K562 (cell line): ENCODE results near the gene ZNF790. TPM values are rescaled to one million over a fixed set of nuclear protein-coding genes. Genes with fewer than 3 reads are reported as not detected.

Experiments used
- ATAC-seq: fragments of 200-7000 bp; cut with Tn5 transposase; 3 replicates; pipeline ENCODE4 v1.9.1; 2020; ENCODE audit warnings: moderate library complexity
- BruUV-seq: library from RNA; stranded (reverse); fragments of 400-500 nt; replicated peaks from 2 replicates; lab custom pipeline; 2021; lab: Mats Ljungman, UMichigan
- CTCF ChIA-PET: fragments of 300-600 bp; formaldehyde crosslinking; extraction: SDS; loops from one replicate; lab custom pipeline; 2021; ENCODE audit warnings: low intra/inter-chr PET ratio; lab: Yijun Ruan, JAX
- POLR2A ChIA-PET: fragments of 300-600, 350-650 bp; sonication (Branson Sonifier 250); formaldehyde crosslinking; extraction: SDS; loops from one replicate; lab custom pipeline; 2021; ENCODE audit warnings: antibody characterized with exemption, inconsistent platforms; lab: Yijun Ruan, JAX
- DNase-seq, 4 experiments: peaks; one replicate each; pipeline versions ENCODE4 v3.0.0 to v3.0.0-alpha.2; 2011 to 2018; ENCODE audit warnings: low spot score in 3 of 4, mixed read lengths in 3 of 4; ENCODE audit errors: extremely low read depth in 1 of 4
- FAIRE-seq: peaks from 2 replicates; lab custom pipeline; 2011; peaks lifted over from hg19 to GRCh38; lab: Jason Lieb, UNC
- H2AFZ ChIP-seq: 2 replicates; pipeline ENCODE4 v1.6.0; 2011; ENCODE audit warnings: low read depth, low read length, control low read depth, inconsistent platforms
- H3K27ac ChIP-seq: fragments of 200-600 bp; 3 replicates; pipeline ENCODE4 v1.8.0; 2011; ENCODE audit warnings: low read depth, mild to moderate bottlenecking, control low read depth, inconsistent platforms, low read length, moderate library complexity, mixed read lengths; ENCODE audit errors: extremely low read depth
- H3K27me3 ChIP-seq, 2 experiments: fragments of 300-600 bp in 1 of 2; 2 replicates in 1 of 2; 3 replicates in 1 of 2; pipeline versions ENCODE4 v1.6.0 to v1.8.0; 2011; ENCODE audit warnings: inconsistent platforms in 2 of 2, low read length in 2 of 2, mild to moderate bottlenecking in 1 of 2, mixed read lengths in 1 of 2, moderate library complexity in 1 of 2; ENCODE audit not compliant: control insufficient read depth in 2 of 2, insufficient read depth in 2 of 2
- H3K36me3 ChIP-seq: fragments of 300-600 bp; 3 replicates; pipeline ENCODE4 v1.8.0; 2011; ENCODE audit warnings: mild to moderate bottlenecking, low read length, inconsistent platforms; ENCODE audit not compliant: control insufficient read depth, insufficient read depth
- H3K4me1 ChIP-seq, 2 experiments: fragments of 200-600 bp in 1 of 2; replicated peaks in 1 of 2; 2 replicates in 1 of 2; 3 replicates in 1 of 2; pipeline versions ENCODE4 v1.5.1 to v1.8.0; 2011; ENCODE audit warnings: inconsistent platforms in 2 of 2, low read length in 2 of 2, mild to moderate bottlenecking in 1 of 2, mixed read lengths in 1 of 2, moderate library complexity in 1 of 2; ENCODE audit not compliant: control insufficient read depth in 2 of 2, insufficient read depth in 2 of 2
- H3K4me2 ChIP-seq: 2 replicates; pipeline ENCODE4 v1.6.1; 2011; ENCODE audit warnings: low read length, control low read depth, inconsistent platforms, mixed read lengths; ENCODE audit not compliant: insufficient read depth
- H3K4me3 ChIP-seq: fragments of 200-600 bp; sonication (generic), shearing (Covaris generic); 2 replicates; pipeline ENCODE4 v1.5.1; 2016; ENCODE audit warnings: control low read depth, inconsistent platforms
- H3K79me2 ChIP-seq: fragments of 200-600 bp; 3 replicates; pipeline ENCODE4 v1.8.0; 2011; ENCODE audit warnings: low read length, inconsistent platforms; ENCODE audit not compliant: control insufficient read depth, insufficient read depth
- H3K9ac ChIP-seq, 2 experiments: 2 replicates each; pipeline versions ENCODE4 v1.6.0 to v1.6.1; 2011; ENCODE audit warnings: low read depth in 2 of 2, low read length in 2 of 2, control low read depth in 1 of 2, inconsistent platforms in 1 of 2, mild to moderate bottlenecking in 1 of 2, mixed read lengths in 1 of 2; ENCODE audit not compliant: insufficient read depth in 1 of 2
- H3K9me1 ChIP-seq: one replicate; pipeline ENCODE4 v1.6.0; 2011; ENCODE audit warnings: inconsistent platforms, mild to moderate bottlenecking, low read length, moderate library complexity; ENCODE audit not compliant: control insufficient read depth, insufficient read depth
- H3K9me3 ChIP-seq: replicated peaks from 2 replicates; pipeline ENCODE4 v1.5.1; 2011; ENCODE audit warnings: low read depth, low read length, inconsistent platforms; ENCODE audit not compliant: control insufficient read depth, insufficient read depth
- H4K20me1 ChIP-seq: replicated peaks from 2 replicates; pipeline ENCODE4 v1.6.1; 2011; ENCODE audit warnings: low read length, inconsistent platforms, mixed read lengths; ENCODE audit not compliant: control insufficient read depth, insufficient read depth
- BRF2 ChIP-seq: IDR thresholded peaks from 3 replicates; pipeline ENCODE4 v1.6.1; 2011; ENCODE audit warnings: borderline replicate concordance, mild to moderate bottlenecking; ENCODE audit not compliant: insufficient read length, insufficient read depth
- FOXO4 ChIP-seq: fragments of 450-650 bp; formaldehyde crosslinking; IDR thresholded peaks from 2 replicates; pipeline ENCODE4 v1.4.0; 2020; ENCODE audit warnings: mild to moderate bottlenecking, moderate library complexity
- SIN3A ChIP-seq, 2 experiments: fragments of 150-350 bp in 1 of 2; IDR thresholded peaks; 2 replicates each; pipeline ENCODE4 v1.6.1; 2011 to 2016; ENCODE audit warnings: borderline replicate concordance in 2 of 2, low read depth in 2 of 2, low read length in 2 of 2, mild to moderate bottlenecking in 2 of 2, moderate library complexity in 2 of 2; ENCODE audit not compliant: control insufficient read depth in 1 of 2
- ZNF274 ChIP-seq: IDR thresholded peaks from 2 replicates; pipeline ENCODE4 v1.6.1; 2011; ENCODE audit warnings: low read depth, mild to moderate bottlenecking, low read length, moderate library complexity, borderline replicate concordance
- ZNF444 ChIP-seq: fragments of 250-450 bp; sonication (Bioruptor Pico); IDR thresholded peaks from 2 replicates; pipeline ENCODE4 v1.4.0; 2020; ENCODE audit warnings: mild to moderate bottlenecking, moderate library complexity
- WGBS: fragments of 100-300 bp; shearing (Covaris generic); methylation state at CpG from one replicate; pipeline ENCODE4 v1.1.6; 2016; ENCODE audit warnings: low coverage, mixed read lengths; ENCODE audit not compliant: insufficient coverage; ENCODE audit errors: missing lambda C conversion rate; 5-methylcytosine and 5-hydroxymethylcytosine counted together
- in situ Hi-C: fragments of 300-500 bp; cut with MboI; formaldehyde crosslinking; loops from 4 replicates; pipeline ENCODE4 v1.15.0; 2018; ENCODE audit warnings: inconsistent platforms, mixed read lengths
- intact Hi-C: fragments of 100-400 bp; cut with micrococcal nuclease; formaldehyde crosslinking; loops from 2 replicates; pipeline ENCODE4 v1.14.2; 2022
- polyA plus RNA-seq, 8 experiments: library from polyadenylated mRNA; depleted of rRNA in 4 of 8; stranded (reverse) in 5 of 8; unstranded in 3 of 8; fragments of >200 nt; fragmentation: Nextera tagmentation in 2 of 8; fragmentation: Illumina TruSeq in 1 of 8; extraction: Ambion mirVana in 2 of 8; extraction: Trizol in 1 of 8; gene quantifications; 2 replicates each; pipeline versions ENCODE4 v1.2.1 to v1.2.3, GENCODE V29; 2011 to 2014; ENCODE audit warnings: inconsistent platforms in 1 of 8, missing spikeins in 1 of 8
- total RNA-seq, 7 experiments: library from RNA; depleted of rRNA in 6 of 7; stranded (reverse); fragments of >200 nt in 6 of 7; fragmentation: Illumina TruSeq in 2 of 7; extraction: Trizol in 2 of 7; gene quantifications; 2 replicates each; pipeline versions ENCODE4 v1.2.1 to v1.2.3, GENCODE V29; 2011 to 2021; ENCODE audit warnings: low replicate concordance in 1 of 7

ZNF790 gene
- total and polyA plus RNA-seq, 9 of the 15 experiments (the other 6 are each of a cell fraction or from before 2014, with no cell fraction given), result 0.33 to 1.7 (median 0.53) TPM

DNA sequence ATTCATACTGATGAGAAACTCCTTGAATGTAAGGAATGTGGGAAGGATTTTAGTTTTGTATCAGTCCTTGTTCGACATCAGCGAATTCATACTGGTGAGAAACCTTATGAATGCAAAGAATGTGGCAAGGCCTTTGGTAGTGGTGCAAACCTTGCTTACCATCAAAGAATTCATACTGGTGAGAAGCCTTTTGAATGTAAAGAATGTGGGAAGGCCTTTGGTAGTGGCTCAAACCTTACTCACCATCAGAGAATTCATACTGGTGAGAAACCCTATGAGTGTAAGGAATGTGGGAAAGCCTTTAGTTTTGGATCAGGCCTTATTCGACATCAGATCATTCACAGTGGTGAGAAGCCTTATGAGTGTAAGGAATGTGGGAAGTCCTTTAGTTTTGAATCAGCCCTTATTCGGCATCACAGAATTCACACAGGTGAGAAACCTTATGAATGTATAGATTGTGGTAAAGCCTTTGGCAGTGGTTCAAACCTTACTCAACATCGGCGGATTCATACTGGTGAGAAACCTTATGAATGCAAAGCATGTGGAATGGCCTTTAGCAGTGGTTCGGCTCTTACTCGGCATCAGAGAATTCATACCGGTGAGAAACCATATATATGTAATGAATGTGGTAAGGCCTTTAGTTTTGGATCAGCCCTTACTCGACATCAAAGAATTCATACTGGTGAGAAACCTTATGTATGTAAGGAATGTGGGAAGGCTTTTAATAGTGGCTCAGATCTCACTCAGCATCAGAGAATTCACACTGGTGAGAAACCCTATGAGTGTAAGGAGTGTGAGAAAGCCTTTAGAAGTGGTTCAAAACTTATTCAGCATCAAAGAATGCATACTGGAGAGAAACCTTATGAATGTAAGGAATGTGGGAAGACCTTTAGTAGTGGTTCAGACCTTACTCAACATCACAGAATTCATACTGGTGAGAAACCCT, 39.1 kb upstream of the ZNF790 start:
- no peak for ATAC-seq
- POLR2A ChIA-PET, result no interaction called here
- intact Hi-C loops, result no loop called here
- no peaks in the 10 kb centered on the region for H4K20me1 ChIP-seq
- H3K9ac ChIP-seq, result no peak overlapping the region
- no peak overlapping the region for H3K27ac ChIP-seq
- H3K27me3 ChIP-seq, result no peaks in the 10 kb centered on the region
- H3K4me3 ChIP-seq, result no peak overlapping the region
- no peaks in the 10 kb centered on the region for H3K79me2 ChIP-seq
- WGBS, result 5% methylated on average over 9 of the region's 10 CpGs
- in situ Hi-C loops, result no loop called here
- TF ChIP-seq SIN3A (IDR thresholded peaks at IDR 0.05; ENCODE audit: borderline replicate concordance in 2 of 2, control insufficient read depth in 1 of 2, low read depth in 2 of 2, low read length in 2 of 2), result no peak
- peak; percentile 78 for TF ChIP-seq ZNF274
- no peaks in the 10 kb centered on the region for H3K4me1 ChIP-seq
- no peak for FAIRE-seq
- no peaks in the 10 kb centered on the region for H3K36me3 ChIP-seq
- no peak overlapping the region for H2AFZ ChIP-seq
- CTCF ChIA-PET, result no interaction called here
- H3K9me1 ChIP-seq, result no peaks in the 10 kb centered on the region
- no peak for DNase-seq
- 0 out of 2 replicates have a peak, but pooled peaks cover 2% of the 10 kb centered on the region for H3K9me3 ChIP-seq
- H3K4me2 ChIP-seq, result no peak overlapping the region
- BruUV-seq, result no TSS peak

DNA sequence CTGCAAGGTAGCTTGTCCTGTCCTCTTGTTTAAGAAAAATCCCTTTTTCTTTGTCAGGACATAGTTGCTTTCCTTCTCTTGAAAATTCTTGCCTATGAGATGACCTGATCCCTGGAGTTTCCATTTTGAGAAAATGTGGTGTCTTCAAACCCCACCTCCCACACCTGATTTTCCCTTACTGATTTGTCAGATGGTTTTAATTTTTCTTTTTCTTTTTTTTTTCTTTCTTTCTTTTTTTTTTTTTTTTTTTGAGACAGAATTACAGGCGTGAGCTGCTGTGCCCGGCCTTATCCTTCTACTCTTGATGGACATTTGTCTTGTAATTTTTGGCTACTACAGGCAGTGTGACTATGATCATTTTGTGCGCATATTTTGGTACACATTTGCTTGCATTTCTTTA, 13.7 kb upstream of the ZNF790 start:
- intact Hi-C loops, result no loop called here
- TF ChIP-seq FOXO4, result no peak
- TF ChIP-seq ZNF444 (CRISPR knock-in tag), result no peak
- no peak for TF ChIP-seq BRF2

More for the DNA sequence above, 13.7 kb upstream of the ZNF790 start:
- H3K9me3 ChIP-seq, result no peaks in the 10 kb centered on the region
- ChIA-PET POLR2A (no interaction called here), CTCF (no interaction called here)
- H3K79me2 ChIP-seq, result no peaks in the 10 kb centered on the region
- H3K4me2 ChIP-seq, result 0 out of 2 replicates have a peak overlapping the region, but pooled peaks have one; percentile 71
- H3K4me3 ChIP-seq, result no peak overlapping the region
- no peak overlapping the region for H2AFZ ChIP-seq
- in situ Hi-C loops, result no loop called here
- no peak for DNase-seq
- no peaks in the 10 kb centered on the region for H3K9me1 ChIP-seq
- 9% methylated on average over 3 of the region's 3 CpGs for WGBS
- H3K36me3 ChIP-seq, result no peaks in the 10 kb centered on the region
- no peaks in the 10 kb centered on the region for H3K27me3 ChIP-seq
- peaks cover 0 to 3% of the 10 kb centered on the region in 2 experiments; a peak in 1 of 5 replicates for H3K4me1 ChIP-seq
- ATAC-seq, result no peak
- no peak overlapping the region for H3K27ac ChIP-seq
- no peak for FAIRE-seq
- no TSS peak for BruUV-seq
- no peak overlapping the region for H3K9ac ChIP-seq
- H4K20me1 ChIP-seq, result no peaks in the 10 kb centered on the region
